Activated CD8-positive, alpha-beta memory T cell treated with anti-CD3 and anti-CD28 coated beads, Interleukin-2, amount 50 U/mL, for 1 hour (primary cell): ENCODE measurements around the gene MAP6.

Experiments used
- DNase-seq: peaks from one replicate; pipeline ENCODE4 v3.0.0-alpha.2; 2020; ENCODE audit errors: extremely low read depth

MAP6 gene

GRCh38 chr11:75554258-75555022, 114.4 kb downstream of the MAP6 start:
- no peak for DNase-seq

DNA sequence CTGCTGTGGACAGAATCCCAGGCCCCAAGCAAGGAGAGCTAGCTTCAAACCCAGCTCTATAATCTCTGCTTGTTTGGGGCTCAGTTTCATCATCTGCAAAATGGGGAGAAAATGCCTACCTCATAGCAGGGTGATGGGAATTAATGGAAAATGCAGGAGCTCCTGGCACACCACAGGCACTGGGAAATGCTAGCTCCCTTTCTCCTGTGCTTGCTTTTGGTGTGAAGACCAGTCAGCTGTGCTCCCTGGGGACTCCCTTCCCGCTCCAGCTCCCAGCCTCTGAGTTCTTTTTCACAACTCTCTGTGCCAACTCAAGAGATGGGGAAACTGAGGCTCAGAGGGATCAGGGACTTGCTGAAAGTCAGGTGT, 115.0 kb downstream of the MAP6 start:
- no peak for DNase-seq

GRCh38 chr11:75553182-75553581, 115.7 kb downstream of the MAP6 start:
- no peak for DNase-seq

- no peak for DNase-seq
Observed at GRCh38 chr11:75549370-75549958, 119.4 kb downstream of the MAP6 start.

DNA sequence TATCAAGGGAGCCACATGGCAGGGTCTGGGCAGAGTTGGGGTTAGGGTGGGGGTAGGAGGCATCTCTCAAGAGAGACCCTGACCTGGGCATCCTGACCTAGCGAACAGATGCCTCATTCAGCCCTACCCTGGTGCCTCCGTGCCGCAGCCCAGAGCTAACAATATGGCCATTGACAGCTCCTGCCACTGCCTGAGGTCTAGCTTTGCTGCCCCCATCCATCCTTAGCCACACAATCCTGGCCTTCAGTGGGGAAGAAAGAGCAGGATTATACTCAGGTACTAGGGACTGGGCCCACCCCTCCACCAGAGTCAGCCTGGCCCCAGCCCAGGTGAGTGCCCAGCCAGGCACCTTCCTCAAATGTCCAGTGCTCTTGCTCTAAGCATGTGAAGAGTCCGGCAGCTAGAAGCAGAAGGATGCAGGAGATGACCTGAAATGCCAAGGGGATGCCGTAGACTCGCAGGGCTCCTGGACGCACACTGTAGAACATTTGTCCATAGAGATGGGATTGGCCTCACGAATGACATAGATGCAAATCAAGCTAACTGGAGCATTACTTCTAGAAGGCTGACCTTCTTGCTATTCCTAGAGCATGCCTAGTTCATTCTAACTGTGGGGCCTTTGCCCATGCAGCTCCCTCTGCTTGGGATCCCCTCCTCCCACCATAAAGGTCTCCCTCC, 120.1 kb downstream of the MAP6 start:
- DNase-seq: no peak

GRCh38 chr11:75547617-75548058, 121.2 kb downstream of the MAP6 start:
- no peak for DNase-seq

DNA sequence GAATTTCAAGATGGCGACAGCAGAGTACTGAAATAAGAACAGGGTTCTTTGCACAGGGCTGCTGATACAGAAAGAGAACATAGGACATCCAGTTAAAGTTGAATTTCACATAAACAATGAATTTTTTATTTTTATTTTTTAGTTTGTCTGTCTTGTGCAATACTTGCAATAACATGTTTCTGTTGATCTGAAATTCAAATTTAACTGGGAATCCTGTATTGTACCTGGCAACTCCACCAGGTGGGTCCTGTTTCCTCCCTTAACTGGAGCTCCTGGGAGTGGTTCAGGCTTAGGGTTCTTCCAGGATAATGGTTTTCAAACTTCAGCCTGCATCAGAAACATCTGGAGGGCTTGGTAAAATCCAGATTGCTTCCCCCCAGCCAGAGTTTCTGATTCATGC, 121.7 kb downstream of the MAP6 start:
- no peak for DNase-seq

GRCh38 chr11:75543806-75544205, 125.0 kb downstream of the MAP6 start:
- no peak for DNase-seq

DNA sequence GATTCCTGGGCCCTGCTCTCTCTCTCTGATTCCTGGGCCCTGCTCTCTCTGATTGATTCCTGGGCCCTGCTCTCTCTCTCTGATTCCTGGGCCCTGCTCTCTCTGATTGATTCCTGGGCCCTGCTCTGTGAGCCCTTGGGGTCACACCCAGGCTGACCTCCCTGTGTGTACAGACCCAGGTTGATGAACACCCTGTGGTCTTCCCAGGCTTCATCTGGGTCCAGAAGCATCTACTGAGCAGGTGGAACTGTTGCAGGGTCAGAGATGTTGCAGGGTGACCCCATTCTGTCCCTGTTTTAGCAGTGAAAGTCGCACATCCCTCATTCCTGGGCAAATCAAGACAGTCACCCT, 126.8 kb downstream of the MAP6 start:
- no peak for DNase-seq

GRCh38 chr11:75541193-75542087, 127.4 kb downstream of the MAP6 start:
- no peak for DNase-seq

DNA sequence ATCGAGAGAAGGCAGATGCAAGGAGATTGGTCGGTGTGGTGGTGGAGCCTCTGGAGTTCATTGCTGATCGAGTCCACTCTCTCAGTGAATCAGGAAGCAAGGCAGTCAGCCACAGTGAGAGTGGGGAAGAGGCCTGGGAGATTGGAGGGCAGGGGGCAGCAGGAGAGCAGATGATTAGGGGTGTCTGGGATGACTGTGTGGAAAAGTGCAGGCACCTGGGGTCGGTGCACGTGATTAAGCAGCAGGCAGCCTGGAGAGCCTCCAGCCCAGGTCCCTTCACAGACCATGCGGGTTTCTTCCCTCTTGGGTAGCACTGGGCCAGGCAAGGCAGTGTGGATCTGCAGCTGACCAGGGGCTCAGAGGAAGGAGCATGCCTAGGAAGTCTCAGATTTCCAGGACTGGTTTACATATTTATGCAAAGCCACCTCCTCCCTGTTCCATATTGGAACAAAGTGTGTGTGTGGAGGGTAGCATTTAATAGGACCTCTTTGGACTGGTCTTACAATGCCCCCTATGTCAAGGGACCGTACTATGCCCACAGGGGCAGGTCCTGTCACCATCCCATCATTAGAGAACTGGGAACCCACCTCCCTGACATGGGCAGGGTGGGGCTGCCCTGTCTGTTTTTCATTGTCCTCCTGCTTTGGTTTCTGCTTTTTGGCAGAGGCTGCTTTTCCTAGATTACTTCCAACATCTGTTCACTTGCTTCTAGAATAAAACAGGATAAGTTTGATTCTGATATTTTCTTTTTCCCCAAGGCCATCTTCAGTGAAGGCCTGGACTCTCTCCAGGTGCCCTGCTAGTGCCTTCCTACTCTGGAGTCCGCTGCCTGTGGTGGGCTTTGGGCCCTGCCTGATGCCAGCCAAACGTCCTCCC, 129.1 kb downstream of the MAP6 start:
- no peak for DNase-seq

DNA sequence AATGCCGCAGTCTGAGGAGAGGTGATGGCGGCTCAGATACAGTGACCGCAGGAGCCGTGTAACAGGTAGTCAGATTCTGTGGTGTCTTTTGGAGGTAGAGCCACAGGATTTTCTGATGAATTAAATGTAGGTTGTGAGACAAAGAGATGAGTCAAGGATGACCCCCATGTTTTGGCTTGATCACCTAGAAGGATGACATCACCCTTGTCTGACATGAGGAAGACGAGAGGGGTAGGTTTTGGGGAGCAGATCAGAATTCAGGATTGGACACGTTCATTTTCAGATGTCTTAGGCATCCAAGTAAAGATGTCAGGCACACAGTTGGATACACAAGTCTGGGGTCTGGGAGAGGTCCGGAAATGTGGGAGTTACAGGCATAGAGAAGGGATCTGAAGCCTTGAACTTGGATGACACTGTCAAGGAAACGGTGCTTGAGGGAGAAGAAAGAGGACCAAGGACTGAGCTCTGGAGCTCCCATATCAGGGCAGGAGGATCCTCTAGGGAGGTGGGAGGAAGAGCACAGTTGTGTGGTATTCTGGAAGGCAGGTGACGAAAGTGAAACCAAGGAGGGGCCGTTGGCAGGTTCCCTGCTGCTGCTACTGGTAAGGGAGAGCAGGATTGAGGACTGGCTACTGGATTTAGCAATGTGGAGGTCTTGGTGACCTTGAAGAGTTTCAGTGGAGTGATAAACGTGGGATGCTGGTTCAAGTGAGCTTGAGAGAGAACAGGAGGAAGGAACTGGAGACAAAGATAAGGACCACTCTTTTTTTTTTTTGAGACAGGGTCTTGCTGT, 130.5 kb downstream of the MAP6 start:
- no peak for DNase-seq

DNA sequence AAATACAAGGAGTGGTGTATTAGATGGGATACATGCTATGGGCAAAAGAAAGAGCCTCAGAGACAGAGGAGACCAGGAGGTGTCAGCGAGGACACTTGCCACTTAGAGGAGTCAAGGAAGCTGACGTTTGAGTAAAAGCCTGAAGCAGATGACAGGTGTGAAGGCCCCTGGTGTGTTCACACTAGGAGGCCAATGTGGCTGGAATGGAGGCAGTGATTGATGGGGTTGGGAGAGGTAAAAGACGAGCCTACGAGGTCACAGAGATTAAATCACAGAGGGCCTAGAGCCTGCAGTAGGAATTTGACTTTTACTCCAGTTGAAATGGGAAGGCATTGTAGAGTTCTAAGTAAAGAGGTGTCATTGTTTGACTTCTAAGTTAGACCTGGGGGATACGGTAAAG, 131.1 kb downstream of the MAP6 start:
- no peak for DNase-seq
